H1 (cell line): ENCODE data around the gene EME2.

Experiments used
- EP300 ChIP-seq, 2 experiments: IDR thresholded peaks; 1 replicate in 1 of 2; 2 replicates in 1 of 2; pipeline ENCODE4 v1.6.1; 2011 to 2012; ENCODE audit warnings: low read depth in 2 of 2, low read length in 2 of 2, mild to moderate bottlenecking in 2 of 2, borderline replicate concordance in 1 of 2, inconsistent platforms in 1 of 2, moderate library complexity in 1 of 2
- EZH2 ChIP-seq: fragments of 200-600 bp; sonication (generic); IDR thresholded peaks from 2 replicates; pipeline ENCODE4 v1.7.1; 2012; ENCODE audit warnings: low read depth, mild to moderate bottlenecking, moderate library complexity, low read length, inconsistent platforms; ENCODE audit not compliant: severe bottlenecking
- FOSL1 ChIP-seq: IDR thresholded peaks from 2 replicates; pipeline ENCODE4 v1.6.1; 2011; ENCODE audit warnings: mild to moderate bottlenecking, low read depth, low read length, moderate library complexity; ENCODE audit not compliant: insufficient read depth
- GABPA ChIP-seq: IDR thresholded peaks from 2 replicates; pipeline ENCODE4 v1.6.1; 2011; ENCODE audit warnings: mild to moderate bottlenecking, low read length, moderate library complexity, borderline replicate concordance; ENCODE audit not compliant: insufficient read depth
- POLR2A ChIP-seq, 2 experiments: IDR thresholded peaks; 1 replicate in 1 of 2; 2 replicates in 1 of 2; pipeline ENCODE4 v1.6.1; 2011; ENCODE audit warnings: low read depth in 2 of 2, low read length in 2 of 2, mild to moderate bottlenecking in 2 of 2; ENCODE audit errors: control extremely low read depth in 1 of 2
- RNF2 ChIP-seq: fragments of 200-900, 300-1000 bp; sonication (generic); IDR thresholded peaks from 2 replicates; pipeline ENCODE4 v1.7.1; 2016; ENCODE audit warnings: borderline replicate concordance, low read depth, mild to moderate bottlenecking, antibody characterized with exemption, low read length; ENCODE audit not compliant: poor library complexity, severe bottlenecking; ENCODE audit errors: missing control alignments
- TAF7 ChIP-seq: optimal IDR thresholded peaks from 2 replicates; pipeline ENCODE3; 2011; ENCODE audit warnings: low read depth, mild to moderate bottlenecking, inconsistent platforms, low read length, moderate library complexity, borderline replicate concordance
- TBP ChIP-seq: IDR thresholded peaks from 2 replicates; pipeline ENCODE4 v1.6.1; 2011; ENCODE audit warnings: low read depth, low read length, improper control_type of control experiment
- TF ChIP-seq, protein P1 (sequence below), 3 experiments: IDR thresholded peaks; 1 replicate in 2 of 3; 2 replicates in 1 of 3; pipeline versions ENCODE4 v1.5.1 to v1.6.1; 2011; ENCODE audit warnings: low read length in 3 of 3, mild to moderate bottlenecking in 3 of 3, inconsistent platforms in 2 of 3, low read depth in 1 of 3, moderate library complexity in 1 of 3; ENCODE audit not compliant: insufficient read depth in 1 of 3; ENCODE audit errors: control extremely low read depth in 1 of 3

DNA sequence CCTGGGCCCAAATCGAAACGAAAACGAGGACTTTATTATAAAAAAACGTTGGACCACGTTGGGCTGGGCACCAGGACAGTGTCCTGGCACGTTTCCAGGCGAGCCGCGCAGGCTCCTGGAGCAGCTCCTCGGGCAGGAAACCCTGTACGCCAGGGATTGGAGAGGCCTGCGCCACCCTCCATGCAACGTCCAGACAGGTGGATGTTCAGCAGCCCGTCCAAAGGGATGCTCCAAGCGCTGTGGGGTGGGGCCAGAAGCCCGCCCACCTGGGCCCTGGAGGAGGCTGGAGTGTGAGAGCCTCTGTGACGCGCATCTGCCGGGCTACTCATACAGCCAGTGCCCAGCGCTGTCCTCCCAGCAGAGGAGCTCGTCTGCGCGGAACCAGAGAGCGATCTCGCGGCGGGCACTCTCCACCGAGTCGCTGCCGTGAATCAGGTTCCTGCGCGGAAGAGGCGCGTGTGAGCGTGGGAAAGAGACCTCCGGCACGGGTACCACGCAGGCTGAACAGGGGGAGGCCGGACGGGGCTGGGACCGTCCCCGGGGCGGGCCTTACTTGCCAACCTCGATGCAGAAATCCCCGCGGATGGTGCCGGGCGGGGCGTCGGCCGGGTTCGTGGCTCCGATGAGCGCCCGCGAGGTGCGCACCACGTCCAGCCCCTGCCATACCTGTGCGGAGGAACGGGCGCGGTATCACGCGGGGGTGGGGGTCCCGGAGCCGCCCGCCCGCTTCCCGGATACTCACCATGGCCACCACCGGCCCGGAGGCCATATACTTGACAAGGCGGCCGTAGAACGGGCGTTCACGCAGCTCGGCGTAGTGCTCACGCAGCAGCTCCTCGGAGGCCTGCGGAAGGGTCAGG, 2.1 kb upstream of the EME2 start:
- TF ChIP-seq POLR2A (IDR thresholded peaks at IDR 0.05; ENCODE audit: control extremely low read depth in 1 of 2, low read depth in 2 of 2, low read length in 2 of 2) (peak in 1 of 2 experiments; percentile 65; a peak in 2 of 3 replicates), RNF2 (no peak), TBP (no peak), TAF7 (no peak), EZH2 (no peak), EP300 (IDR thresholded peaks at IDR 0.05; ENCODE audit: borderline replicate concordance in 1 of 2, low read depth in 2 of 2, low read length in 2 of 2) (no peak), FOSL1 (no peak), GABPA (no peak)
- TF ChIP-seq, protein P1, sequence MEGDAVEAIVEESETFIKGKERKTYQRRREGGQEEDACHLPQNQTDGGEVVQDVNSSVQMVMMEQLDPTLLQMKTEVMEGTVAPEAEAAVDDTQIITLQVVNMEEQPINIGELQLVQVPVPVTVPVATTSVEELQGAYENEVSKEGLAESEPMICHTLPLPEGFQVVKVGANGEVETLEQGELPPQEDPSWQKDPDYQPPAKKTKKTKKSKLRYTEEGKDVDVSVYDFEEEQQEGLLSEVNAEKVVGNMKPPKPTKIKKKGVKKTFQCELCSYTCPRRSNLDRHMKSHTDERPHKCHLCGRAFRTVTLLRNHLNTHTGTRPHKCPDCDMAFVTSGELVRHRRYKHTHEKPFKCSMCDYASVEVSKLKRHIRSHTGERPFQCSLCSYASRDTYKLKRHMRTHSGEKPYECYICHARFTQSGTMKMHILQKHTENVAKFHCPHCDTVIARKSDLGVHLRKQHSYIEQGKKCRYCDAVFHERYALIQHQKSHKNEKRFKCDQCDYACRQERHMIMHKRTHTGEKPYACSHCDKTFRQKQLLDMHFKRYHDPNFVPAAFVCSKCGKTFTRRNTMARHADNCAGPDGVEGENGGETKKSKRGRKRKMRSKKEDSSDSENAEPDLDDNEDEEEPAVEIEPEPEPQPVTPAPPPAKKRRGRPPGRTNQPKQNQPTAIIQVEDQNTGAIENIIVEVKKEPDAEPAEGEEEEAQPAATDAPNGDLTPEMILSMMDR (IDR thresholded peaks at IDR 0.05; ENCODE audit: control extremely low read depth in 1 of 3, insufficient read depth in 1 of 3, low read depth in 1 of 3, low read length in 3 of 3), result no peak
